Measurements from ENCODE around the gene ZNF581. TPM values are rescaled to one million over a fixed set of nuclear protein-coding genes. Genes with fewer than 3 reads are reported as not detected.

The ZNF581 gene
- total RNA-seq, 4 donors from 2014 or later, result 9.9 to 17.3 (median 13.7) TPM

DNA sequence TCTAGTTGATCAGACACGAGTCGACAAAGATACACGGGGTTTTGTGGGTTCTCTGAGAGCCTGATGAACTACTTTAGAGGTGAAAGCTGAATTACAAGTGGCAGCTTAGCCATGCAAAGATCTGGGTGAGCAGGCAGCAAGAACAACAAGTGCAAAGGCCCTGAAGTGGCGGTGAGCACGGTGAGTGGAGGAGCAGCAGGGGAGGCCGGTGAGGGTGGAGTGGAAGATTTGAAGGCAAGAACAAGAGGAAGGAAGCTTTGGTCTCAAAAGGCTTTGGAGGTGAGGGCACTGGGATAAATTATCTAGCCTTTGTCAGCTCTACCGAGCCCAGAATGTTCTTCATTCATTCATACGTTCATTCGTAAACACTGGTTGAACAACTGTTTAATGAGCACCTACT is 36.6 kb upstream of the ZNF581 start:
- intact Hi-C loops (cut with DNase I; ENCODE audit: low total_unique reads) (loop anchor here (10.0 kb wide), 1 partner anchor 1402 kb away; the partner anchor contains the start of gene RPS9), in situ Hi-C loops (cut with MboI; ENCODE audit: low sequenced_read_pairs in 4 of 4) (no loop called here)
- Histone ChIP-seq H3K36me3 (peaks cover 0 to 8% of the 10 kb centered on the region in 2 donors), H3K4me3 (peak overlapping the region; percentile 68 to 97 (median 80)), H3K27me3 (no peaks in the 10 kb centered on the region), H3K27ac (peak overlapping the region; percentile 91 to 99 (median 94)), H3K4me1 (peaks cover 38 to 45% of the 10 kb centered on the region in 2 donors), H3K9me3 (no peaks in the 10 kb centered on the region)
- no peak for ATAC-seq
- TF ChIP-seq POLR2A (IDR thresholded peaks at IDR 0.05), result no peak
- TF ChIP-seq, protein P1, sequence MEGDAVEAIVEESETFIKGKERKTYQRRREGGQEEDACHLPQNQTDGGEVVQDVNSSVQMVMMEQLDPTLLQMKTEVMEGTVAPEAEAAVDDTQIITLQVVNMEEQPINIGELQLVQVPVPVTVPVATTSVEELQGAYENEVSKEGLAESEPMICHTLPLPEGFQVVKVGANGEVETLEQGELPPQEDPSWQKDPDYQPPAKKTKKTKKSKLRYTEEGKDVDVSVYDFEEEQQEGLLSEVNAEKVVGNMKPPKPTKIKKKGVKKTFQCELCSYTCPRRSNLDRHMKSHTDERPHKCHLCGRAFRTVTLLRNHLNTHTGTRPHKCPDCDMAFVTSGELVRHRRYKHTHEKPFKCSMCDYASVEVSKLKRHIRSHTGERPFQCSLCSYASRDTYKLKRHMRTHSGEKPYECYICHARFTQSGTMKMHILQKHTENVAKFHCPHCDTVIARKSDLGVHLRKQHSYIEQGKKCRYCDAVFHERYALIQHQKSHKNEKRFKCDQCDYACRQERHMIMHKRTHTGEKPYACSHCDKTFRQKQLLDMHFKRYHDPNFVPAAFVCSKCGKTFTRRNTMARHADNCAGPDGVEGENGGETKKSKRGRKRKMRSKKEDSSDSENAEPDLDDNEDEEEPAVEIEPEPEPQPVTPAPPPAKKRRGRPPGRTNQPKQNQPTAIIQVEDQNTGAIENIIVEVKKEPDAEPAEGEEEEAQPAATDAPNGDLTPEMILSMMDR (IDR thresholded peaks at IDR 0.05 in 4 of 5, conservative IDR thresholded peaks at IDR 0.05 in 1 of 5), result no peak
- no peak for DNase-seq

DNA sequence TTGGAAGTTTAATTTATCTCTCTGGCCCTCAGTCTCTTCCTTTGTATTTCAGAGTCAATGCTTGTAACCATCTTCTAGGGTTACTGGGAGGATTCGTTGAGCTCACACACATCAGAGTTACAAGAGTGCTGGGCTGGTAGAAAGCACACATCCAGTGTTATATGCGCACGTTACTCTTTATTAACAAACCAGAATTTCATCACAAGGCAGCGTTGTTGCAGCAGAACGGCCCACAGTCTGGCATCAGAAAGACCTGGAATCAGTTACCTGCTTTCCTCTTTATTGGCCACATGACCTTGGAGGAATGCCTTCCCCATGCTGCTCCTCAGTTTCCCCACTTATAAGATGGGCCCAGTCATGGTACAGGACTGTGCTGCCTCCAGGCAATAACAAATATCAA is 34.1 kb upstream of the ZNF581 start:
- TF ChIP-seq, protein P1 (IDR thresholded peaks at IDR 0.05 in 4 of 5, conservative IDR thresholded peaks at IDR 0.05 in 1 of 5), result no peak
- no peak for TF ChIP-seq POLR2A (IDR thresholded peaks at IDR 0.05)
- intact Hi-C loops (cut with DNase I; ENCODE audit: low total_unique reads), result loop anchor here (10.0 kb wide), 1 partner anchor 1405 kb away; the partner anchor contains the start of gene RPS9
- no peaks in the 10 kb centered on the region for H3K27me3 ChIP-seq
- H3K4me1 ChIP-seq, result peaks cover 46 to 51% of the 10 kb centered on the region in 2 donors
- H3K9me3 ChIP-seq, result no peaks in the 10 kb centered on the region
- H3K27ac ChIP-seq, result peak overlapping the region; percentile 86 to 99 (median 92)
- DNase-seq (no peak), ATAC-seq (no peak)
- in situ Hi-C loops (cut with MboI; ENCODE audit: low sequenced_read_pairs in 4 of 4), result no loop called here
- H3K4me3 ChIP-seq, result no peak overlapping the region
- H3K36me3 ChIP-seq, result peaks cover 0 to 8% of the 10 kb centered on the region in 2 donors

DNA sequence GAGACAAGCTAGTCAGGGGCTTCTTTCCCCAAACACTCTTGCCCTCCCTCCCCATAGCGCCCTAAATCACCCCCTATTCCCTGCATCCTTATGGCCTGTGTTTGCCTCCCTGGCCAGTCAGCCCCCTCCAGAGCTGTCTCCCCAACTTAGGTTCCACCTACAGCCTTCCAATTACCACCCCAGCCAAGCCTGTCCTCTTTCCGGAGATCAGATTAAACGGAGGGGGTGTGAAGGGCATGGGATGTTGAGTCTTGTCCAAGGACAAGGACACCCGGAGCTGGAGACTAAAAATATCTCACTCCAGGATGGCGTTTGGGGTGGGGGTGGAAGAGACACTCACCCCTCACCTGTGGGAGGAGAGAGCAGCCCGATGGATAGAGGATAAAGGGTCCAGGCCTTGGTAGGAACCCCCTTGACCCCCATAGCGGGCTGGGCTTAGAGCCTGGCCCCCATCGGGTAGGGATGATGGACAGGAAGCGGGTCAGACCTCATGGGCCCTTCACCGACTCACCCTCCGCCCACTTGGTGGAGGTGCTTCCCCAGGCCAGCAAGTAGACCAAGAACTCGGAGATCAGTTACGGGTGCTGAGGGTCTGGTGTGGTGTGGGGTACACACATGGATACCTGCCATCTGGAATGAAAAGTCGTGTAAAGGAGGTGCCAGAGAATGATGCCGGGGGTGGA is 32.0 kb upstream of the ZNF581 start:
- peaks cover 33 to 46% of the 10 kb centered on the region in 2 donors for H3K4me1 ChIP-seq
- DNase-seq, result peak; percentile 72 to 76
- TF ChIP-seq, protein P1 (IDR thresholded peaks at IDR 0.05 in 4 of 5, conservative IDR thresholded peaks at IDR 0.05 in 1 of 5), result no peak
- no peak for TF ChIP-seq POLR2A (IDR thresholded peaks at IDR 0.05)
- in situ Hi-C loops (cut with MboI; ENCODE audit: low sequenced_read_pairs in 4 of 4) (no loop called here), intact Hi-C loops (cut with DNase I; ENCODE audit: low total_unique reads) (no loop called here)
- H3K27ac ChIP-seq, result peak overlapping the region; percentile 86 to 97 (median 91)
- peak; percentile 93 for ATAC-seq
- H3K27me3 ChIP-seq, result no peaks in the 10 kb centered on the region
- H3K9me3 ChIP-seq, result no peaks in the 10 kb centered on the region
- H3K4me3 ChIP-seq, result peak overlapping the region in 3 of 4 donors; percentile 6 to 39 (median 17)
- H3K36me3 ChIP-seq, result peaks cover 0 to 13% of the 10 kb centered on the region in 2 donors

DNA sequence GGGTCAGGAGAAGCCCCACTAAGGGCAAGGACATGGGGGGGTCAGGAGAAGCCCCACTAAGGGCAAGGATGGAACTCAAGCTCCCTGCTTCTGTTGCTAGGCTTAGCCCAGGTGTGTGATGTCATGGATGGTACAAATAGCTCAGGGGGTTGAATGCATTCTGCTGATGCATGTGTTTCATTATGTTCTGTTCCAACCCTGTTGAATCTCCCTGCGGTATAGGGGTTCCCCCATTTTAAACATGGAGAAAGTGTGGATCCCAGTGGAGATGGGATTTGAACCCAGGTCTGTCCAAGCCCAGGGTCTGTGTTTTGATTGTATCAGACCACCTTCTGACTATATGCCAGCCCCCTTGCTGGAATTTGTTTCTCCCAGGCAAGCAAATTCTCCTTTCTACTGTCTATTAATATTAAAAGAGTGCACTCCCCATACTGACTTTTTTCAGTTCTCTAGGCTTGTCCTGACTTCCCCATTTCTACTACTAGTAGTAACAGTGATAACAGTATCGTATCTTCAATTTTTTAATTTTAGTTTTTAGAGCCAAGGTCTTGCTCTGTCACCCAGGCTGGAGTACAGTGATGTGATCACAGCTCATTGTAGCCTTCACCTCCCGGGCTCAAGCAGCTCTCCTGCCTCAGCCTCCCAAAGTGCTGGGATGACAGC is 31.3 kb upstream of the ZNF581 start:
- intact Hi-C loops (cut with DNase I; ENCODE audit: low total_unique reads) (no loop called here), in situ Hi-C loops (cut with MboI; ENCODE audit: low sequenced_read_pairs in 4 of 4) (no loop called here)
- H3K4me1 ChIP-seq, result peaks cover 26 to 39% of the 10 kb centered on the region in 2 donors
- no peaks in the 10 kb centered on the region for H3K9me3 ChIP-seq
- H3K27ac ChIP-seq, result peak overlapping the region; percentile 86 to 97 (median 91)
- no peaks in the 10 kb centered on the region for H3K27me3 ChIP-seq
- no peak for TF ChIP-seq POLR2A (IDR thresholded peaks at IDR 0.05)
- ATAC-seq (peak; percentile 32 to 35), DNase-seq (no peak)
- peaks cover 0 to 20% of the 10 kb centered on the region in 2 donors for H3K36me3 ChIP-seq
- H3K4me3 ChIP-seq, result peak overlapping the region in 1 of 4 donors; percentile 39

DNA sequence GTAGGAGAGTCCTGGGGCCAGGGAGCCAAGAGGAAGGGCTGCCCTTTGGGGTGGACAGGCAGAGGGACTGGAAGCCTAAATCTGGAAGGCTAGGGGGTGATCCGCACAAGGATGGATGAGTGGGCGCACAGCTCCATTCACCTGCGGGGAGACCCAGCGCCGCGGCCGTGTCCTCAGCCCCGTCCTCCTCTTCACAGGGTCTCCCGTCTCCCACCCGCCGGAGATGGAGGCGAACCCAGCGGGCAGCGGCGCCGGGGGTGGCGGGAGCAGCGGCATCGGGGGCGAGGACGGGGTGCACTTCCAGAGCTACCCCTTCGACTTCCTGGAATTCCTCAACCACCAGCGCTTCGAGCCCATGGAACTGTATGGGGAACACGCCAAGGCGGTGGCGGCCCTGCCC is 30.1 kb upstream of the ZNF581 start:
- Histone ChIP-seq H3K27me3 (no peaks in the 10 kb centered on the region), H3K36me3 (peaks cover 0 to 28% of the 10 kb centered on the region in 2 donors), H3K27ac (peak overlapping the region in 3 of 4 donors; percentile 86 to 97 (median 94)), H3K4me1 (peaks cover 25 to 30% of the 10 kb centered on the region in 2 donors), H3K4me3 (no peak overlapping the region), H3K9me3 (no peaks in the 10 kb centered on the region)
- DNase-seq, result no peak
- intact Hi-C loops (cut with DNase I; ENCODE audit: low total_unique reads), result no loop called here
- in situ Hi-C loops (cut with MboI; ENCODE audit: low sequenced_read_pairs in 4 of 4), result no loop called here
- TF ChIP-seq POLR2A (IDR thresholded peaks at IDR 0.05), result no peak
- TF ChIP-seq, protein P1 (IDR thresholded peaks at IDR 0.05 in 4 of 5, conservative IDR thresholded peaks at IDR 0.05 in 1 of 5), result no peak
- ATAC-seq, result no peak

Measured in gastrocnemius medialis (tissue), 4 donors.